RCC 7860 (cell line): ENCODE measurements around the gene CPTP.
"Not testable (repeated sequence)": the region's sequence is repeated elsewhere in the genome, so short reads cannot be mapped to it uniquely, and the experiment has no call there.

Source experiments
- DNase-seq: peaks from one replicate; pipeline ENCODE4 v3.0.0-alpha.2; 2015; ENCODE audit warnings: low spot score
- FAIRE-seq: peaks from 2 replicates; lab custom pipeline; 2012; peaks lifted over from hg19 to GRCh38; lab: Jason Lieb, UNC

The CPTP gene

GRCh38 chr1:1360506-1361169 is 36.0 kb downstream of the CPTP start:
- peak; percentile 91 for DNase-seq
- FAIRE-seq = peak; percentile 91

- no peak for FAIRE-seq
These were observed 36.8 kb downstream of the CPTP start for GRCh38 chr1:1361233-1361981.

GRCh38 chr1:1361982-1362423 is 37.4 kb downstream of the CPTP start:
- no peak for DNase-seq
- no peak for FAIRE-seq

More at GRCh38 chr1:1361233-1361981, 36.8 kb downstream of the CPTP start:
- no peak for DNase-seq

- FAIRE-seq = no peak
- DNase-seq = no peak
These were observed 39.7 kb downstream of the CPTP start for GRCh38 chr1:1364266-1364665.

- FAIRE-seq (no peak), DNase-seq (no peak)
These were observed 41.5 kb downstream of the CPTP start for GRCh38 chr1:1365875-1366698.

GRCh38 chr1:1366699-1367066 is 42.1 kb downstream of the CPTP start:
- no peak for FAIRE-seq
- no peak for DNase-seq

- FAIRE-seq (no peak), DNase-seq (no peak)
These were observed 42.7 kb downstream of the CPTP start for GRCh38 chr1:1367315-1367714.

GRCh38 chr1:1370094-1370493 is 45.5 kb downstream of the CPTP start:
- FAIRE-seq, DNase-seq: not testable (repeated sequence)

- FAIRE-seq (no peak), DNase-seq (no peak)
These were observed 46.2 kb downstream of the CPTP start for GRCh38 chr1:1370771-1371300.

- no peak for DNase-seq
- no peak for FAIRE-seq
These were observed 46.8 kb downstream of the CPTP start for GRCh38 chr1:1371364-1371745.

- FAIRE-seq (no peak), DNase-seq (peak; percentile 46)
These were observed 47.4 kb downstream of the CPTP start for GRCh38 chr1:1371746-1372711.

- no peak for DNase-seq
- FAIRE-seq = no peak
These were observed 48.6 kb downstream of the CPTP start for GRCh38 chr1:1373051-1373814.

- DNase-seq (no peak), FAIRE-seq (no peak)
These were observed 49.4 kb downstream of the CPTP start for GRCh38 chr1:1373815-1374588.

- FAIRE-seq (no peak), DNase-seq (no peak)
These were observed 50.0 kb downstream of the CPTP start for GRCh38 chr1:1374589-1374928.

GRCh38 chr1:1374929-1375662 is 50.5 kb downstream of the CPTP start, which contains the start of gene AURKAIP1:
AURKAIP1 (minus strand) TSS chr1:1375207; CDS start chr1:1374756, 451 bp downstream.
- FAIRE-seq = peak; percentile 93
- peak; percentile 98 for DNase-seq

- no peak for FAIRE-seq
- DNase-seq = no peak
These were observed 52.1 kb downstream of the CPTP start for GRCh38 chr1:1376551-1377226.

GRCh38 chr1:1377540-1378205 is 53.1 kb downstream of the CPTP start:
- DNase-seq = no peak
- no peak for FAIRE-seq
